Putamen (tissue), 1 donor: Measurements from ENCODE around the gene TLK1.
"Not testable (repeated sequence)": the region's sequence is repeated elsewhere in the genome, so short reads cannot be mapped to it uniquely, and the experiment has no call there.

Source experiments
- DNase-seq: peaks from one replicate; pipeline ENCODE4 v3.0.0-alpha.2; 2016; ENCODE audit warnings: low spot score

The TLK1 gene

GRCh38 chr2:171169839-171170238, 9.1 kb upstream of the TLK1 start:
- no peak for DNase-seq

- no peak for DNase-seq
These were observed 8.6 kb upstream of the TLK1 start for GRCh38 chr2:171169333-171169732.

DNA sequence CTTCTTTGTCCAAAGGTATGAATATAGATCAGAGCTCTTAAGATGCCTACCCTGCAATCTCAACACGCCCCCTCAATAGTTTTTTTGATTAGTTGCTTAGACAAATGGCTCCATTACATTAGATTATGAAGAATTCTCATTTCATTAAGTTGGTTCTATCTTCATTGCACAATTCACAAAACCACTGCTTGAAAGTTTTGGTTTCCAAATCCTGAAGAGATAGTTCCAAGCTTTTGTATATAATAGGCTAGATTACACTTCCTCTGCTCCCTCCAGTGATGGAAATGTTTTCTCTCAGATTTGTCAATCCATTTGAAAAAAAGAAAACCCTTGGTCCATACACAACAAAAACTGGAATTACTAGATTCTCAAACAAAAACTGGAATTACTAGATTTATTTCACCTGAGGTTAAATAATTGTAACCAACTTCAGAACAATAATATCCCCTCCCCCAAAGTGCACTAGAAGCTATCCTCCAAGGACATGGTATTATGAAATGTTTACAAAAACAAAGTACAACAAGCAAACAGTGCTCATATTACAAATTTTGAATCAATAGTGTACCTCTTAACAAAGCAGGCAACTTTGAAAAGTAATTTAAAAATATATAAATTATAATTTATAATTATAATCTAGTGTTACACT, 6.8 kb upstream of the TLK1 start:
- no peak for DNase-seq

DNA sequence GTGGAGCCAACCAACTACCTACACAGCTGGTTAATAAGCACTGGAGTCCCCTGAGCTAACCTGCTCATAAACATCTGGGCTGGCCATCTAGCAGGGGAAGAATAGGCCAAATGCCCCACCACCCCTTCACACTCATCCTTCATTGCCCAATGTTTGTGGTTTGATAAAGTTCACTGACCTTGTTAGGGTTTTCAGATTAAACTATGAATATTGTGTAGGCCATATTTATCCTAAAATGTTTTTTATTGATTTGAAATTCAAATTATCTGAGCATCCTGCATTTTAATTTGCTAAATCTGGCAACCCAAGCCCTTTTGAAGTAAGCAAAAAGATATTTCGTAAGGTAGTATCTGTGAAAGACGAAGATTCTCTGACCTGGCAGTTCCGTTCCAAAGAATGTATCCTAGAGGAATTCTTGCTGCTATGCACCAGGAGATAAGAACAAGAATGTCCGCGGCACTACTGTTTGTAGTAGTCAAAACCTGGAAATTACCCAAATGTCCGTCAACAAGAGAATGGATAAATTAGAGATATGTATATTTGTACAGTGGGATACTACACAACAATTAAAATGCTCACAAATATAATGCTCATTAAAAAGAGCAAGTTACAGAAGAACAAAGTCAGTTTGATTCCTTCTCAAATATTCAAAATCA, 5.8 kb upstream of the TLK1 start:
- no peak for DNase-seq

DNA sequence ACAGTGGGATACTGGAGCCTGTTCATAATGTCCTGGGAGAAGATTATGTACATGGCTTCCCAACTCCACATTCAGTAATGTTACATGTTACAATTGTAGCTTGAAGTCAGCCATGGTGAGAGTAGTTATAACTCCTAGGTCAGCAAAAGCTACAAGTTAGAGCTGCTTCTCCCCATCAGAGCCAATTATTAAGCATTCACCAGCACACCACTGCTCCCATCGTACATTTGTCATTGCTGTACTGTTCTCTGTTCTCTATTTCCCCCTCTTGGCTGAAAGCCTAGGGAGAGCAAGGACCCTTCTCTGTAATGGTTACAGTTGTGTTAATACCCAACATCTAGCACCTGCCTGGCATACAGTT, 5.3 kb upstream of the TLK1 start:
- no peak for DNase-seq

GRCh38 chr2:171163261-171163660, 2.6 kb upstream of the TLK1 start:
- DNase-seq, result no peak

- DNase-seq, result not testable (repeated sequence)
These were observed 2.0 kb upstream of the TLK1 start for GRCh38 chr2:171162522-171163197.

- peak; percentile 76 for DNase-seq
These were observed 455 bp upstream of the TLK1 start for GRCh38 chr2:171160956-171161740.

GRCh38 chr2:171159372-171160118, 1.1 kb downstream of the TLK1 start:
- DNase-seq, result peak; percentile 56

GRCh38 chr2:171158790-171159371, 1.8 kb downstream of the TLK1 start:
- DNase-seq, result no peak

DNA sequence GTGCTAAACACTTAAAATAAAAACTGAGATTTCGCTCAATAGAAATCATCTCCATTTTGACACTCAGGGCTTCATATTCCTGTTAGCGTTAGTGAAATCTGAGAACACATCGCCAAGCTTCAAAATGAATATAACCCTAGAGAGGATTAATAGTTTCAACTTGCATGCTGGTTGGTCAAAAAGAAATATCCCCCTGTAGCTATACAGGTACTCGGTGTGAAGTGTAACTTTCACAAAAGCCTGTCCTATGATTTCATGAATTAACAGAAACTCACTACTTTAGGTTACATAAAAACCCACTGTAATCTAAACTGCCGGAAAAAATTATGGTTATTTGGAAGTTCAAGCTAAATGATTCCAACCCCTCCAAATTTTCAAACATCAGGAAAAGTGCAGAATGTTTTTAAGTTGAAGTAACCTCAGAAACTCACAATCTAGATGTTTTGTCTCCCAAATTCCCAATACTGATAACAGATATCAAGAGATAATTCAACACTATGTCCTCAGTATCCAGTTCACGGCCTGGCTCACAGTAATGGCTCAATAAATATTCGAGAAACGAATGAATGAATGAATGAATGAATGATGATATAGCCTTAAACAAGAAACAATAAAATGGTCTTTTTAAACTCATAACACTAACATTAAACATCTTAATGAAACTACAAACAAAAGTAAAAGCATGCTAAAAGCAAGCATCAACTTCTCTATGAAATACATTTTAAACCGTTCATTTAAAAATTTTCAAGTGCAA, 2.5 kb downstream of the TLK1 start:
- no peak for DNase-seq

DNA sequence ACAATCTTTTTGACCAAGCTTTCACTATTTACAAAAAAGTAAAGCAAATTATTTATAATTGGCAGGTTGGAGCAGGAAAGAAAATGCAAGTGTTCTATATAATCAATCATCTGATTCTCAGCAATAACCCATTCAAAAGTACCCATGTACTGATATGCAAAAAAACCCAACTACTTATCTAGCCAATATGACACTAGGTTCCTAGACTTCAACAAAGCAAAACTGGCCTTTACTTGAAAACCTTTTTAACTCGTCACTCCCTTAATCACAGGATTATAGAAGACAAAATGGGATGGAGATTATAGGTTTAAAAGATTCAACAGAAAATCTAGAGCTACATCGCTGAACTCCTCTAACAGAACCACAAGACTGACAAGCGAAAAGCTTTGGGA, 3.6 kb downstream of the TLK1 start:
- no peak for DNase-seq

DNA sequence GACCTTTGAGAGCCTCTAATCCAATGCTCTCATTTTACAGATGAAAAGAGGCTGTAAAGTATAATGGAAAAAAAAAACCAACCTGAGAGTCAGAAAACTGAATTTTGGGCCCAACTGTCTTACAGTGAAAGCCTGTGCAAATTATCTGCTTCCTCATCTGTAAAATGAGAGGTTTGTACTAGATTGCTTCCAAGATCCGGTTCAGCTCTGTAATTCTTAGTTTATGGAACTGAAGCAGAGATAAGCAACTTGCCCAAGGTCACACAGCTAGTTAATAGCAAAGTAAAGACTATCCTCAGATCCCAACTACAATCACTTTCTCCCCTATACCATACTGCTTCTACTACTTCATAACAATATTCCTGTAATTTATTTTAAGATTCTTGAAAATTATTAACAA, 6.3 kb downstream of the TLK1 start:
- no peak for DNase-seq

DNA sequence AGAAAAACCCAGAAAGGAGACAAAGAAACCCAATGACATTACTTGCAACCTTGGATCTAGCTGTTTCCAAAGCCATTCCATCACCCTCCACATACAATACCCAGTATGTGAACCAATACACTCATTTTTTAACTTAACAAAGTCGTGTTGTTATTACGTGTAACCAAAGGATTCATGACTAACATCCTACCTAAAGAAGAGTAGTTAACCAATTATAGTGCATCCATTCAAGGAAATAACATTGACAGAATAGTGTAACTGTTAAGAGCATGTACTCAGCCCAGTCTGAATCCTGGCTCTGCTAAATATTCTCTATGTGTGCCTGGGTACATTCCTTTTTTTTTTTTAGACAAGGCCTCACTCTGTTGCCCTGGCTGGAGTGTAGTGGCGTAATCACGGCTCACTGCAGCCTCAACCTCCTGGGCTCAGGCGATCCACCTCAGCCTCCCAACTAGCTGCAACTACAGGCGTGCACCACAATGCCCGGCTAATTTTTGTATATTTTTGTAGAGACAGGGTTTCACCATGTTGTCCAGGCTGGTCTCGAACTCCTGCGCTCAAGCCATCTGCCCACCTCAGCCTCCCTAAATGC, 9.9 kb downstream of the TLK1 start:
- DNase-seq, result no peak

- no peak for DNase-seq
These were observed 10.6 kb downstream of the TLK1 start for GRCh38 chr2:171149986-171150693.

DNA sequence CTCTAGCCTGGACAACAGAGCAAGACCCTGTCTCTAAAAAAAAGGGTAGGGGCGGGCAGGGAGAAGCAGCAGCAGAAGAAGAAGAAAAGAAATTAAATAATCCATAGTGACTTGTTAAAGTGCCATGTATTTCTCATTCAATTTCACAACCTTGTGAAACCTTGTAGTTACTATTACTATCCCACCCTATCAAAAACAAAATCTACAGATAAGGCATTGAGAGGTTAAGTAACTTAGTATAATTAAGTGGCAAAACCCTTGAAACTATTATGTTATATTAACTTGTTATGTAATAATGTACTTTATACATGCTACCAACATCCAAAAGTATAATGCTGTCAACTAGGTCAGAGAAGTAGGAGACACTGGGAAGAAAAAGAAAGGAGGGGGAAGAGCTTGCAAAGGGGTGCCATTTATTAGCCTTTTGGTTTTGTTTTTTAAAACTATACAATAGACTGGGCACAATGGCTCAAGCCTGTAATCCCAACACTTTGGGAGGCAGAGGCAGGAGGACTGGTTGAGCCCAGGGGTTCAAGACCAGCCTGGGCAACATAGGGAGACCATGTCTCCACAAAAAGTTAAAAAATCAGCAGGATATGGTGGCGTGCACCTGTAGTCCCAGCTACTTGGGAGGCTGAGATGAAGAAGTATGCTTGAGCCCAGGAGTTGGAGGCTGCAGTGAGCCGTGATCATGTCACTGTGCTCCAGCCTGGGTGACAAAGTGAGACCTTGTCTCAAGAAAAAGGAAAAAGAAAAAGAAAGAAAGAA, 11.3 kb downstream of the TLK1 start:
- no peak for DNase-seq

- no peak for DNase-seq
These were observed 13.6 kb downstream of the TLK1 start for GRCh38 chr2:171147081-171147480.

GRCh38 chr2:171146633-171147032, 14.1 kb downstream of the TLK1 start:
- DNase-seq, result no peak

DNA sequence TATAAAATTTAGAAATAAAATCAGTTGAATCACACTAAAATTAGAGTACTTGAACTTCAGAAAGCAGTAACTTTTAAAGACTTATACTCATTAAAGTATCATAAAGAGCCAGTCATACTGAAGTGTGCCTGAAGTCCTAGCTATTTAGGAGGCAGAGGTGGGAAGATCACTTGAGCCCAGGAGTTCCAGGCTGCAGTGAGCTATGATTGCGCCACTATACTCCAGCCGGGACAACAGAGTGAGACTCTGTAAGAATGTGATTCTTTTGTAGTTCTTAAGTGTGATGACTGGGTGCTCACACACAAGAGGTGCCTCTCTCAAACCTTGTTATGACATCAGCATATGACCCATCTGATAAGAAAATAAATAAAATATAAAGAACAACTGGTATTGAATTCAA, 14.6 kb downstream of the TLK1 start:
- DNase-seq, result no peak
